Measurements from ENCODE around the gene HM13.
A peak's percentile ranks its signal among the peaks of the same experiment; 100 is the strongest.
"Not testable (repeated sequence)": the region's sequence is repeated elsewhere in the genome, so short reads cannot be mapped to it uniquely, and the experiment has no call there.

Gene HM13

DNA sequence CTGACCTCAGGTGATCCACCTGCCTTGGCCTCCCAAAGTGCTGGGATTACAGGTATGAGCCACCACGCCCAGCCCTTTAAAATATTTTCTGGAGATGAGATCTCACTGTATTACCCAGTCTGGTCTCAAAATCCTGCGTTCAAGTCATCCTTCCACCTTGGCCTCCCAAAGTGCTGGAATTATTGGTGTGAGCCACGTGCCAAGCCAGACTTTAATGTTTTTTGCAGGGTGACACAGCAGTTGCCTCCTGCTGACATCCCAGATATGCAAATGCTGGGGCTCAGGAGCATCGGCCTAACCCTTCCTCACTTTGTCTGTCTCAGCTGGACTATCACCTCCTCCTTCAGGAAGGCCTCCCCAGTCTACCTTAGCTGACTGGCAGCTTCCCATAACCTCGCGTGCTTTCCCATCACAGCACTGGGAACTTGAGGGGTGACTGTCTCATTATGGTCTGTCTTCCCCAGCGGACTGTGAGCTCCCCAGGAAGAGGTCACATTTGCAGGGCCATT is 76.5 kb downstream of the HM13 start:
- DNase-seq (ENCODE audit: low read depth in 3 of 3): no peak

DNA sequence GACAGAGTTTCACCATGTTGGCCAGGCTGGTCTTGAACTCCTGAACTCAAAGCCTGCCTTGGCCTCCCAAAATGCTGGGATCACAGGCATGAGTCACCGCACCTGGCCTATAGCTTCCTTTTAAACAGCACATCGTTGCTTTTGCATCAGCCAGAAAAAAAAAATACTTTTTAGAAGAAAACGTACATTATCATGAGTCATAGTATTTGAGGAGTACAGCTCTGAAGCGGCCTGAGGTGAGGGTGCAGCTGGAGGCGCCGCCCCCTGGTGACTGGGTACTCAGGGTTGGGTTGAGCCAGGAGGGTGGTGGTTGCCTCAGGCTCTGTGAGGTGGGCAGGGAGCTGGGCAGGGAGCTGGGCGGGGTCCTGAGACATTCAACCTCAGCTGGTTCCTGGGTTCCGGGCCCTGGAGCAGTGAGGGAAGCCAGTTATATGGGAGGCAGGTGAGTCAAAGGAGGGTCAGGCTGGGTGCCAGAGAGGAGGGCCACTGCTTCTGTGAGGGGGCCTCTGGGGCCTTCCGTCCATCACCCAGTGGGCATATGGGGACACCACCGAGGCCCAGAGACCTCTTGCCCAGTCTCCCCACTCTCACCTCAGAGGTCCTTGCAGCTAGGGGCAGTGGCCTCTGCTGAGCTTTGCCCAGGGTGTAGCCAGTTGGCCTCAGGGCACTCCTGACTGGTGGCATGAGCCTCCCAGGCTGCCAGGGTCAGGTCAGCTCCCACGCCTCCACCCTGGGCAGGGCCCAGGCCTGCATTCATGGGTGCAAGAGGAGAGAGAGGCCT is 79.2 kb downstream of the HM13 start:
- DNase-seq (ENCODE audit: low read depth in 3 of 3): no peak

DNA sequence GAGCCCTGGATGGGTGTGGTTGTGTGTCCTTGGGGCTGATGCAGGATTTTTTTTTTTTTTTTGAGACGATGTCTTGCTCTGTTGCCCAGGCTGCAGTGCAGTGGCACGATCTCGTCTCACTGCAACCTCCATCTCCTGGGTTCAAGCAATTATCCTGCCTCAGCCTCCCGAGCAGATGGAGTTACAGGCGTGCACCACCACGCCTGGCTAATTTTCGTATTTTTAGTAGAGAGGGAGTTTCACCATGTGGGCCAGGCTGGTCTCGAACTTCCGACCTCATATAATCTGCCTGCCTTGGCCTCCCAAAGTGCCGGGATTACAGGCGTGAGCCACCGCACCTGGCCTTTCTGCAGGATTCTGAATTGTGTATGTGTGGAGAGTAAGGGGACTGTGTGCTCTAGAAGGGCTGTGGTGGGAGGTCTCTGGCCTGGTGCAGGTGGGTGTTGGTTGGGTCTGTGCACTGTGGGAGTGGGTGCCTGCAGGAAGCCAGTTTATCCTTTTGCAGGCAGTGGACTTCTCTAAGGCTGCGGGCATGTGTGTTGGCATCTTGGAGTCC is 79.8 kb downstream of the HM13 start:
- no peak for DNase-seq (ENCODE audit: low read depth in 3 of 3)

DNA sequence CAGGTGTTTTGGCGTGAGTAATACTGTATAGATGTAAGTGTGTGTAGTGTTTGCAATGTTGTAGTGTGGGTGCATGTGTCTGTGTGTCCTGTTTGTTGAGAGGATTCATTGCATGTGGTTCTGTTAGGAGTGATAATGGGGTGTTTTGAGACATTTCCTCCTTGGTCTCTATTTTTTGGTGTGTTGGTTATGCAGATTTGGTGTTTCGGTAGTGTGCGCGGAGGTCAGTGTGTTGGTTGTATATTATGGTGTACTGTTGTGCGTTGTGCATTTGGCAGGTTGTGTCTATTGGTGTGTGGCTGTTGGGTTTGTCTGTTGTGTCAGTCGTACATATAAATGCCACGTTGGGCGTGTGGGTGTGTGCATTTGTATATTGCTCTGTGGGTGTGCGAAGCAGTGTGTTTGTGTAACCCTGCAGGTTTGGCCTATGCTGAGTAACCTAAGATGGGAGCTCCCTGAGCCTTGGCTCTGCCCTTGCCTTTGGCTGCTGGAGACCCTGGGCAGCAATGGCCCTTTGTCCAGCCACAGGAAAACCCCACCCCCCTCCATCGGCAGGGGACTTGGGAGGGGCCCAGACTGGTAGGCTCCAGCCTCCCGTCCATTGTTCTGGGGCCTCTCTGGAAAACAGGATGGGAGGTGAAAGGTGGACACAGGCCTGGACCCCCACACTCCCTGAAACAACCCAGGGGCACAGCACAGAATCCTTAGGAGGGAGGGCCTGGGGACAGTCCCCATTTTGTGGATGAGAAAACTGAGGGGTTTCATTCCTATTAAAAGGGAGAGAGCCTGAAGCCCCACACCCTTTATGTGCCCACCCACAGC is 80.5 kb downstream of the HM13 start:
- no peak for DNase-seq (ENCODE audit: low read depth in 3 of 3)

DNA sequence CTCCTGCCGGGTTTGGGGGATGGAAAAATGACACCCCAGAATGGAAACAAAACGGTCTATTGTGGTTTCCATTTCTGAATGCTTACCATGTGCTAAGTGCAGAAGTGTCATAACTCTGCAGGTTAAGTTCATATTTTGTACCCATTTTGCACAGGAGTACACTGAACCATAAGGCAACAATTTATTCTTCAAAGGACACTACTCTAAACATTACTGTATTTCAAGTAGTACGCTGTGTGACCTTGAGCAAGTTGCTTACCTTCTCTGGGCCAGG is 81.1 kb downstream of the HM13 start:
- no peak for DNase-seq (ENCODE audit: low read depth in 3 of 3)

DNA sequence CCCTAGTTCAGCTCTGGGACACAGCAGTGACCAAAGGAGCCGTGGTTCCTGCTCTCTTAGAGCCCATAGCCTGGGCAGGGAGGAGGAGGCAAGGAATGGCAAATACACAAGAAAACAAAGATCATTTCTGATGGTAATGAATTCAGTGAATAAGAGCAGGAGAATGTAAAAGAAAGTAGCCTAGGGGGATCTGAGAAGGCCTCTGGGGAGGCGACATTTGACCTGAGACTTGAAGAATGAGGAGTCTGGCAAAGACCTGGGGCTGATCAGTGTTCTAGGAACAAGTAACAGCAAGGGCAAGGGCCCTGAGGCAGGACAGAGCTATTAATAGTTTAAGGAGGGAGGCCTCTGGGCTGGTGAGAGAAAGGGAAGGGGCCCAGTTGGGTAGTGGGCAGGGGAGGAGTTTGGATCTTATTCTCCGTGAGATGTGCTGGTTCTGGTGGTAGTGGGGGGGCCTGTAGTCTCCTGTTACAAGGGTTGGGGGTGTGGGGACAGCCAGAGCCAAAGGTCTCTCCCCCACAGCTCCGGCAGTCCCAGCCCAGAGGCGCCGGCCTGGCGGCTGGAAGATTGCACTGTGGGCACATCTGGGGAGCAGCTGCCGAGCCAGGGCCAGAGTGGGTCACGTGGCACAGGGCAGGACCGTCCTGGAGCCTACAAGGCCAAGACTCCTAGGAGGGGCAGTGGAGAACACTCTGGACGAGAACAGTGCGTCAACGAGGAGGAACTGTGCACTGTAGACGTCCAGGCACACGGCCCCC is 81.6 kb downstream of the HM13 start:
- DNase-seq (ENCODE audit: low read depth in 3 of 3): no peak

DNA sequence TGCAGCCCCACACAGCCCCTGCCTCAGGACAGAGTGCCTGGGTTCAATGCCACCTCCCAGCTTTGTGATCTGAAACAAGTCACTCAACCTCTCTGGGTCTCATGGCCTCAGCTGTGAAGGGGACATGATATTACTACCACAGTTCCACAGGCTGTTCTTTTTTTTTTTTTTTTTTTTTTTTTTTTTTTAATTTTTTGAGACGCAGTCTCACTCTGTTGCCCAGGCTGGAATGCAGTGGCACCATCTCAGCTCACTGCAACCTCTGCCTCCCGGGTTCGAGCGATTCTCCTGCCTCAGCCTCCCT is 82.1 kb downstream of the HM13 start:
- not testable (repeated sequence) for DNase-seq (ENCODE audit: low read depth in 3 of 3)

DNA sequence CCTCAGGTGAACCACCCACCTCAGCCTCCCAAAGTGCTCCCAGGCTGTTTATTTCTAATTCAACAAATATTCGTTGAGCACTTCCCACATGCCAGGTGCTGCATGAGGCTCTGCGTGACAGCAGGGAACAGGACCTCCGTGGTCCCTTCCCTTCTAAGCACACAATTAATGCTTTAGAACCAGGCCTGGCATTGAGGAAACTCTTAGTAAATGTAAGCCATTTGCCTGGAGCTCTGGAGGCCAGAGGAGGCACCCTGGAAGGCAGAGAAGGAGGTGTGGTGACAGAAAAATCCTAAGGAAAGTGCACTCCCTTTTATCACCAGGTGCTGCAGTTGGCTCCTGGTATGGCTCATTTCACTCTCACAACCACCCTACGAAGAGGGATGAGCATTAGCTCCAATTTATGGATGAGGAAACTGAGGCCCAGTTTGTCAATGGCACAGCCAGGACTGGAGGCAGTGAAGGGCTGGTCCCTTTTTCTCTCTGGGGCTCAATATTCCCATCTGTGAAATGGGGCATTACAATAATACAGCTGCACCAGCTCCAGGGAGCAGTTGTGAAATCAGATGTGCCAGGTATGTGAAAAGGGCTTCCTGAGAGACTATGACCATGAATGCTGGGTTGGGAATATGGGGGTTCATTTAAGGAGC is 82.7 kb downstream of the HM13 start:
- DNase-seq (ENCODE audit: low read depth in 3 of 3): no peak

DNA sequence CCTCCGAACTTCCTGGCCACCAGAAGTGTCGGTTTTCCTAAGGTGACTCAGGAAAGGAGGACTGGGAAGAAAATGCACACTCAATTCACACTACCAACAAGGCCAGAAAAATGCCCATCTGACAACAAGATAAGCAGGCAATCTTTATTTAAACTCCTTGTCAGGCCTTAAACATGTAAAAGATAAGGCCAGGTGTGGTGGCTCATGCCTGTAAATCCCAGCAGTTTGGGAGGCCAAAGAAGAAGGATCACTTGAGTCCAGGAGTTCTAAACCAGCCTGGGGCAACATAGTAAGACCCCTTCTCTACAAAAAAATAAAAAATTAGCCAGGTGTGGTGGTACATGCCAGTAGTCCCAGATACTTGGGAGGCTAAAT is 83.2 kb downstream of the HM13 start:
- no peak for DNase-seq (ENCODE audit: low read depth in 3 of 3)

DNA sequence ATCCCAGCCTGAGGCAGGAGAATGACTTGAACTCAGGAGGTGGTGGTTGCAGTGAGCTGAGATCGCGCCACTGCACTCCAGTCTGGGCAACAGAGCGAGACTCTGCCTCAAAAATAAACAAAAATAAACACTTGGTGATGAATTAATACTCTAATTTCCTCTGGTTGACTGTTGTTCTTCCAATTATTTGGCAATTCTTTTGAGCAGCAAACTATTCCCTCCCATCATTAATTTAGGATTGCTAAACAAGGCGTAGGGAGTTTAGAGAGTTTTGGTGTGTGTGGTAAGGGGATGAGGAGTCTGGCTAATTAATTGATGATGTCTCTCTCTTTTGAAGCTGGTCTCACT is 88.2 kb downstream of the HM13 start:
- no peak for DNase-seq (ENCODE audit: low read depth in 3 of 3)

DNA sequence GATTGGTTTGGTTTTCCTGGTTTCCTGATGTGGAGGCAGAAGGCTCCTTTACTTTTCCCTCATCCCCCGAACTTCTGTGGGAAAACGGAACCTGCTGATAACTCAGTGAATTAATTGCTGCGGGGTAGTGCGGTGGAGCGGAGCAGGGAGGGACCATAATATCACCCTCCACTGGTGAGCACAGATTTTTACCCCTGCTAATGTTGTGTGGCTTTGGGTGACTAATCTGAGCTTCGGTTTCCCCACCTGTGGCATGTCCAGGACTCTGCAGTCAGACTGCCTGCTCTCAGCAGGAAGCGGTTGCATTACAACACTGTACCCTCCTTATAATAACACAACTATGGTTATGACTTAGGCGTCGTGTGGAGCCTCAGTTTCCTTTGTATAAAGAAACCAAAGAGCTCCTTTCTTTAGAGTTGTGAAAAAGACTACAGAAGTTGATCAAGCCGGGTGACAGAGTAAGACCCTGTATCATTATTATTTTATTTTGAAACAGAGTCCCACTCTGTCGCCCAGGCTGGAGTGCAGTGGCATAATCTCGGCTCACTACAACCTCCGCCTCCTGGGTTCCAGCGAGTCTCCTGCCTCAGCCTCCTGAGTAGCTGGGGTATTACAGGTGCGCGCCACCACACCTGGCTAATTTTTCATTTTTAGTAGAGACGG is 88.7 kb downstream of the HM13 start:
- peak in 2 of 3 donors; percentile 38 to 47 for DNase-seq (ENCODE audit: low read depth in 3 of 3)

DNA sequence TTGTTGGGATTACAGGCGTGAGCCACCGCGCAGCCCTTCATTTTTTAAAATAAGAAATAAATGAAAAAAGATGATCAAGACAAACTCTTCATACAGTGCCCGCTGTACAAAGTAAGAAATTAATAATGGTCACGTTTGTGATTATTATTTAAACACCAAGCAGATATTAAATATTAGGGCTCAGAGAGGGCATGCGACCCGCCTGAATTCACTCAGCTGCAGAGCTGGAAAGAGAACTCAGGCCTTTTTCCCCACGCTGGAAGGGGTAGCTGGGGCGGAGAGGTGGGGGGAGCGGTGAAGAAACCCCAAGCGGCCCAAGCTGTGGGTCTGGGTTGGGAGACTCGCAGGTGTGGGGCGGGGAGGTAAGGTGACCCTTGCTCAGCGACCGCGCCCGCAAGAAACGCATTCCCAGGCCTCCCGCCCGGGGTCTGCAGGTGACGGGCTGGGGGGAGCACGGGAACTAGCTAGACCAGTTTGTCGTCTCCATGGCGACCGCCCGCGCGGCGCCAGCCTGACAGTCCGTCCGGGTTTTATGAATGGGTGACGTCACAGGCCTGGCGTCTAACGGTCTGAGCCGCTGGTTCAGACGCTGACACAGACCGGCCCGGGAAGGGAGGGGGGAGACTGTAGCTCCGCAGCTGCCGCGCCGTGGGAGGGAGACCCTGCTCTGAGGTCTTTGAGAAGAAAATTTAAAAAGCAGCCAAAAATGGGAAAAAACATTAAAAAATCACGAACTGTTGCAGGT is 89.8 kb downstream of the HM13 start:
- peak; percentile 44 to 72 (median 66) for DNase-seq (ENCODE audit: low read depth in 3 of 3)

DNA sequence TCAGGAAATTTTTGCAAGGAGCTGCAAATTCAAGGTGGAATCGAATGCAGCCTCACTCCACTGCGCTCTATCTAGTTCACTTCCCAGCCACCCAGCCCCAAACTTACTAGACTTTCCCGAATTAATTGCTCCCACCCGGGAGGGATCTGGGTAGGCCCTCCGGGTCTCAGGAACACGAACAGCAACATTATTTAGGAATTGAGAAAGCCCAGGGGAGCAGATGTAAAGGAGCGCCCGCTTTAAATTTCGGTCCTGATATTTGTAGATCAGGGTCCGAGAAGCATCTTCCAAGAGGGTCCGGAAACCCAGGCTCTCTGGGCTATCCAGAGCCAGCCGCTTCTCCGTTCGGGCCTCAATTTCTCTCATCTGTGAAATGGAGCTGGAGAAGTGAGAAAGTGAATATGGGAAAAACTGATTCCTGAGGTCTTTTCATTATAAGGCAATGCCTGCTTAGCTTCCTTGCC is 90.4 kb downstream of the HM13 start:
- no peak for DNase-seq (ENCODE audit: low read depth in 3 of 3)

DNA sequence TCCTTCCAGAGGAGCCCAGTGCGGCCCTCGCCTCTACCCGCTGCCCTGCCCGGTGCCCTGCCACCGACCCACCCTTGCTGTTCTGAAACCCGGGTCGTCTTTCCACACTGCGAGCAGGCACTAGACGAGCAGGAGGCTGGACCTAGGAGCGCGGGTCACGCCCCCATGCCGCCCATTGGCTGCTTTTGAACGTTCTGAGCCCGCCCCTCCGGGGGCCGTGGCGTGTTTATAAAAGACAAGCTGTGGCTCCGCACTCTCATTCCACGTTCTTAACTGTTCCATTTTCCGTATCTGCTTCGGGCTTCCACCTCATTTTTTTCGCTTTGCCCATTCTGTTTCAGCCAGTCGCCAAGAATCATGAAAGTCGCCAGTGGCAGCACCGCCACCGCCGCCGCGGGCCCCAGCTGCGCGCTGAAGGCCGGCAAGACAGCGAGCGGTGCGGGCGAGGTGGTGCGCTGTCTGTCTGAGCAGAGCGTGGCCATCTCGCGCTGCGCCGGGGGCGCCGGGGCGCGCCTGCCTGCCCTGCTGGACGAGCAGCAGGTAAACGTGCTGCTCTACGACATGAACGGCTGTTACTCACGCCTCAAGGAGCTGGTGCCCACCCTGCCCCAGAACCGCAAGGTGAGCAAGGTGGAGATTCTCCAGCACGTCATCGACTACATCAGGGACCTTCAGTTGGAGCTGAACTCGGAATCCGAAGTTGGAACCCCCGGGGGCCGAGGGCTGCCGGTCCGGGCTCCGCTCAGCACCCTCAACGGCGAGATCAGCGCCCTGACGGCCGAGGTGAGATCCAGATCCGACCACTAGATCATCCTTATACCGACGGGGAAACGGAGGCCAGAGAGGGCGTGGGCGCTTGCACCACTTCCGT is 91.0 kb downstream of the HM13 start, which contains the start of gene ID1:
Gene ID1 (plus strand): TSS at position 259 of the 871 bp plus-strand sequence. CDS start 99 bp downstream, at position 358.
- peak; percentile 74 to 85 (median 77) for DNase-seq (ENCODE audit: low read depth in 3 of 3)

DNA sequence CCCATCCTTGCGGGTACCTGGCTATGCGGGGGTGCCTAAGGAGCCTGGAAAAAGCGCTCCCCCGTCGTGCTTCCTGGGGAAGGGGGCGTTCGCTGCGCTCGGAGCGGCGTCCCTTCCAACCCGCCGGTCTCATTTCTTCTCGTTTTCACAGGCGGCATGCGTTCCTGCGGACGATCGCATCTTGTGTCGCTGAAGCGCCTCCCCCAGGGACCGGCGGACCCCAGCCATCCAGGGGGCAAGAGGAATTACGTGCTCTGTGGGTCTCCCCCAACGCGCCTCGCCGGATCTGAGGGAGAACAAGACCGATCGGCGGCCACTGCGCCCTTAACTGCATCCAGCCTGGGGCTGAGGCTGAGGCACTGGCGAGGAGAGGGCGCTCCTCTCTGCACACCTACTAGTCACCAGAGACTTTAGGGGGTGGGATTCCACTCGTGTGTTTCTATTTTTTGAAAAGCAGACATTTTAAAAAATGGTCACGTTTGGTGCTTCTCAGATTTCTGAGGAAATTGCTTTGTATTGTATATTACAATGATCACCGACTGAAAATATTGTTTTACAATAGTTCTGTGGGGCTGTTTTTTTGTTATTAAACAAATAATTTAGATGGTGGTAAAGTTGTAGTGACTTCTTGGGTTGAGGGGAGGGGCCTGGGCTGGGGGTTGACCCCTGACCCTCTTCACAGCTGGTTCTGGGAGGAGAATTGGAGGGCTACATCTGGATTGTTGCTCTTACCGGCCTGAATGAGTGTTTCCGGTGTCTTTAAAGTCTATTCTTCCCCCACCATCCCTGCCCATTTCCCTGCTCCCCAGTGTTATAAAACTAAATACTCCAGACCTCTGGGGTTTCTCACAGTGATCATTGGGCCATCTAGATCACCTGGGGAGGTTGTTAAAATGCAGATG is 91.9 kb downstream of the HM13 start:
- no peak for DNase-seq (ENCODE audit: low read depth in 3 of 3)

DNA sequence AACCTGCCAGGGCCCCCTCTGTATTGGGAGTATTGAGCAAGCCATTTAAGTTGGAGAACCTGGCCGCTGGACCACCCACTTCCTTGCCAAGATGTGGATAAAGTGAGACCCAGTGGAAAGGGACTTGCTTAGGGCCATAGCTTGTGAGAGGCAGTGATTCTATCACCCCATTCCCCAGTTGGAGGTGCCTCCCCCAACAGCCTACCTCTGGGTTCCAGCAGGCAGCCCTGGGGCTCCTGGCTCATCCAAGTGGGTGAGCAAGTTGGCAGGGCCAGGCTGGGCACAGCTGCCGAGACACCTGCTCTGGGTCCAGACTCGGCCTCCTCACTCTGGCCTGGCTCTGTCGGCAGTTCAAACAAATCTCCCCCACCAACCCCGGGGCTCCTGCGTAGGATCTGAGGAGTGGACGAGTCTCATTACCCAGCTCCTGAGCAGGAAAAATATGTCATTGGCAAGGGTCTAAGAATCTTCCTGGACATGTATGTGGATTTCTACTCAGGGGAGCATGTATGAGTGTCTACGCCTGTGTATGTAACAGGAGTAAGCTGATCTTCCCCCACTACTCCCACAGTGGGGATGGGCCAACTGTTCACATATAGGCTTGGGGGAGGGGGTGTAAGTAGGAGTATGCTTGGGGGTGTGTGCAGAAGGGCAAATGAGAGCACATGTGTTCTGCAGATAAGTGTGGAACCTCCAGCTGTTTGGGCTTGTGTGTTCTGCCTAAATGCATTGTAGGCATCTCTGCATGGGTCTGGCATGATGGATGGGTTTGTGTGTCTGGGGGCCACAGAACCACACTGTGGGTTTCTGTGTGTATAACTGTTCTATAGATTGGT is 92.8 kb downstream of the HM13 start:
- no peak for DNase-seq (ENCODE audit: low read depth in 3 of 3)

DNA sequence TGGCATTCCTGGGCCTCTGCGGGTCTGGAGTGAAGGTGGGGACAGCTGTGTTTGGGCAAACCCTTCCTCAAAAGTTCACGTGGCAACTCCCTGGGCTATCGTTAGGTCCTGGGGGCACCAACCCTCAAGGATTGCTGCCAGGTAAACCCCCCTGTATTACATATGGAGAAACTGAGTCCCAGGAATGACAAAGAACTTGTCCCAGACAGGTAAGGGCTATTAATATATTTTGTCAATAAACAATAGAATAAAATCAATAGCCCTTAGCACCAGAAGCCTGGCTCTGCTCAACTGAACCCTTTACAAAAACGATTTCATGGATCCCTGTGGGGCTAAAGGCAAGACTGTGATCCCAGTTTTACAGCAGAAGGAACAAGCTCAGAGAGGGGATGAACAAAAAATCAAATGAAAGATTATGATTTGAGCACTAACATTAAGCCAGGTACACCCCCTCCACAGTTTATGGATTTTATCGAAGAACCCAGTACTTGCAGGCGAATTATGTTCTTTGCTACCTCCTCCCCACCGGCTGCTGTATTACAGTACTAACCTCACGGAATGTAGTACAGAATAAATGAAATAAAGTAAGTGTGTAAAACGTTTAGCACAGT is 93.5 kb downstream of the HM13 start:
- no peak for DNase-seq (ENCODE audit: low read depth in 3 of 3)

Measured in stimulated activated CD4-positive, alpha-beta T cell treated with anti-CD3 and anti-CD28 coated beads, TNF-alpha, amount 100 ng/mL, for 48 hours (primary cell).